AG10803 (cell line): ENCODE results near the gene IL1RAP.

Experiments
- DNase-seq: peaks from one replicate; pipeline ENCODE4 v3.0.0; 2010; ENCODE audit warnings: low read depth
- H3K4me3 ChIP-seq: 2 replicates; pipeline ENCODE4 v1.5.1; 2011; ENCODE audit warnings: mild to moderate bottlenecking, low read length, control low read depth
- CTCF ChIP-seq: conservative IDR thresholded peaks from 2 replicates; pipeline ENCODE4 v1.5.1; 2011; ENCODE audit warnings: mild to moderate bottlenecking, low read length, control low read depth, inconsistent platforms

The IL1RAP gene

DNA sequence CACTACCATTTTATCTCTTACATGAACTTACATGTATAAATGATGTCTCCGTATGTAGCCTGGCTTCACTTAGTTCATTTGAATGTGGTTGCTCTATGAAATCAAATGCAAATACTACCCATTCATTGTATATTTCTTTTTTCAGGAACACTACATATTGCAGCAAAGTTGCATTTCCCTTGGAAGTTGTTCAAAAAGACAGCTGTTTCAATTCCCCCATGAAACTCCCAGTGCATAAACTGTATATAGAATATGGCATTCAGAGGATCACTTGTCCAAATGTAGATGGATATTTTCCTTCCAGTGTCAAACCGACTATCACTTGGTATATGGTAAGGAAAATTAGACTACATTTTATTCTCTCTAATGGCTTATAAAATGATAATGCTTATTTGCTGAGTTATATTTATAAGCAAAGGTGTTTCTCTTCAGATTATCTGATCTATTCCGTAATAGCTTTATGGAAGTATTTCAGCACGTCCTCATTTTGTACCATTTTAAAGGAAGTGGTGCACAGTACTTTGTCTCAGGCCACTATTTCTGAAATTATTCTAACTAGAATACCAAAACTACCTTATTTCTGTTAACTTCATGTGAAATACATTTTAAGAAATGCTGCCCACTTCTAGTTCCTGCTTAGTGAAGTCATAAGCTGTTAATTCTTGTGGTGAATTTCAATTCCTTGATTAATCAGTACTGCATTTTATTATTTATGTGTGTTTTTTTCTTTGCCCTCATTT, 95.1 kb downstream of the IL1RAP start:
- DNase-seq: no peak
- no peak overlapping the region for H3K4me3 ChIP-seq
- TF ChIP-seq CTCF: no peak

DNA sequence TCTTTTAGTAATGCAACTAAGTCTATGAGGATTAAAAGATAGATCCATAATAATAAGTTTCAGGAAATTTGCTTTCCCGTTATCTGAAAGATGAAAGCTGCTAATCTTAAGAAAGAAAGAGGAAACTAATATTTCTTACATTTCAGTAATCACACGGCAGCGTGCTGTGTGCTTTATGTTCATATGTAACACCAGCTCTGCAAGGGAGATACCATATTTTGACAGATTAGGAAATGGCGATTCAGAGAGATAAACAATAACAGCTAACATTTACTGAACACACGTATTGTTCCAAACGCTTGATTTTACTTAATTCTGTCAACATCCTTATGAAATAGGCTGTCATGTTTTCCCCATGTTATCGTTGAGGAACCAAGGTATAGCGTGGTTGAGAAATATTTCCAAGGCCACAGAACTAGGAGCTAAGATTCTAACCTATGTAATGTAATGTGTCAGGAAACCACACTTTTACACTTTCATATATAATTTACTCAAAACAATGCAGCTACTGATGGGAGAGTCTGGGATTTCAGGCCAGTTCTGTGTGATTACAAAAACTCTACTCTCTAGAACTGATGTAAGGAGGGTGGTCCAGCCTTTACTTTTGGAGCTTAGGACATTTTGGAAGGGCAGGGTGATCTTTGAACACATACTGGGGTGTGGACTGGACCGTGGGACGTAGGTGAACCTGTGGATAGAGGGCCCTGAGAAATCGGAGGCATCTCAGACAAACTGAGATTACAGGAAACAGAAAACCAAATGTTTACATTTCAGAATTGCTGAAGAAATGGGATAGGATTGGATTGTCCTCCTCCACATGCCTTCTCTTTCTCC, 100.6 kb downstream of the IL1RAP start:
- H3K4me3 ChIP-seq: no peak overlapping the region
- TF ChIP-seq CTCF: no peak
- DNase-seq: no peak

DNA sequence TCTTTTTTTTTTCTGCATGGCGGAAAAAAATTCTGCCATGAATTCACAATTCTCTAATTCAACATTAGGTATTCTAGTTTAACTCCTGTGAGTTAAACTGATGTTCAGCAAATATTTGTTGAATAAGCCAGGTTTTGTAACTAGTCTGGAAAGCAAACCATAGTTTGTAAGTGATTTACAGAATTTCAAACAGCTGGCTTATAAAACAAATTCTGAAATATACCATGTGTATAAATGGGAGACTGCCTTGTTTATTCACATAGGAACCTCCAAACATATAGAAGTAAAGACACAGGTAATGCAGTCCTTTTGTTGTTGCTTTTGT, 101.1 kb downstream of the IL1RAP start:
- H3K4me3 ChIP-seq: no peak overlapping the region
- no peak for TF ChIP-seq CTCF
- no peak for DNase-seq

DNA sequence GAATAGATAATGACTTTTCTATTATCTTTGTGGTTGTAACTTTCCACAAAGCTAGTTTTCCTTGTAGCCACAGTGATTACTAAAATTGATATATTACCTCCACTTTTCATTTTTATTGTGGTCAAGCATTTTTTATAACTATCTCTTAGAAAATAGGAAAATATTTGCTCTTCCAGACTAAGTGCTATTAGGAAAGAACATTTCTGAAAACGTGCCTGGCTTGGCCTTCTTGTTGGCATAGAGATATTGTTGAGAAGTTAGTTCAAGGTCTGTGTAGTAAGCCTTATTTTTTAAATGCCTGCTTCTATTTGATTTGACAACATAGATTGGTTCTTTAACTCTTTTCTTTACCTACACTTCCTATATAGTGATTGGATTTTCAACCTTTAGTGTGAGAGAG, 101.7 kb downstream of the IL1RAP start:
- no peak for TF ChIP-seq CTCF
- DNase-seq: no peak
- H3K4me3 ChIP-seq: no peak overlapping the region

DNA sequence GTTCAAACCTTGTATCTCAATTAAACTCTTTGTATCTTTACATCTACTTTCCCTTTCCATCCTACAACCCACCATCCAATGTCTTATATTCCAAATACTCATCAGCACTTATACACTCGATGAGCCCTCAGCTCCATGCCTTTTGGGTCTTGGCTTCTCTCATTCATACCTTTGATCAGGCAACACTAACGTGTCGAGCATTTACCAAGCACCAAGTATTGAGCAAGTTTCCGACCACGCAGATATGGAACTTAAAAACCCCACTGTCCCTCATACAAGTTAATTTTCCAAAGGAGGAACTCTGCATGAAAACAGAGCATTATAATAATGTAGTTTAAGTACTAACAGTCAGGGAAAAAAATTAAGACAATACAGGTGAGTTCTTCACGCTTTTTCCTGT, 102.8 kb downstream of the IL1RAP start:
- no peak overlapping the region for H3K4me3 ChIP-seq
- no peak for DNase-seq
- TF ChIP-seq CTCF: no peak

GRCh38 chr3:190617185-190617584, 103.3 kb downstream of the IL1RAP start:
- DNase-seq: no peak
- H3K4me3 ChIP-seq: no peak overlapping the region
- no peak for TF ChIP-seq CTCF
